ENCODE results near the gene ZFP69. TPM values are rescaled to one million over a fixed set of nuclear protein-coding genes. Genes with fewer than 3 reads are reported as not detected.

The ZFP69 gene
- total and polyA plus RNA-seq, 10 of the 15 experiments (the other 5 are each of a cell fraction or from before 2014, with no cell fraction given), result 1.9 to 6.4 (median 3.7) TPM

DNA sequence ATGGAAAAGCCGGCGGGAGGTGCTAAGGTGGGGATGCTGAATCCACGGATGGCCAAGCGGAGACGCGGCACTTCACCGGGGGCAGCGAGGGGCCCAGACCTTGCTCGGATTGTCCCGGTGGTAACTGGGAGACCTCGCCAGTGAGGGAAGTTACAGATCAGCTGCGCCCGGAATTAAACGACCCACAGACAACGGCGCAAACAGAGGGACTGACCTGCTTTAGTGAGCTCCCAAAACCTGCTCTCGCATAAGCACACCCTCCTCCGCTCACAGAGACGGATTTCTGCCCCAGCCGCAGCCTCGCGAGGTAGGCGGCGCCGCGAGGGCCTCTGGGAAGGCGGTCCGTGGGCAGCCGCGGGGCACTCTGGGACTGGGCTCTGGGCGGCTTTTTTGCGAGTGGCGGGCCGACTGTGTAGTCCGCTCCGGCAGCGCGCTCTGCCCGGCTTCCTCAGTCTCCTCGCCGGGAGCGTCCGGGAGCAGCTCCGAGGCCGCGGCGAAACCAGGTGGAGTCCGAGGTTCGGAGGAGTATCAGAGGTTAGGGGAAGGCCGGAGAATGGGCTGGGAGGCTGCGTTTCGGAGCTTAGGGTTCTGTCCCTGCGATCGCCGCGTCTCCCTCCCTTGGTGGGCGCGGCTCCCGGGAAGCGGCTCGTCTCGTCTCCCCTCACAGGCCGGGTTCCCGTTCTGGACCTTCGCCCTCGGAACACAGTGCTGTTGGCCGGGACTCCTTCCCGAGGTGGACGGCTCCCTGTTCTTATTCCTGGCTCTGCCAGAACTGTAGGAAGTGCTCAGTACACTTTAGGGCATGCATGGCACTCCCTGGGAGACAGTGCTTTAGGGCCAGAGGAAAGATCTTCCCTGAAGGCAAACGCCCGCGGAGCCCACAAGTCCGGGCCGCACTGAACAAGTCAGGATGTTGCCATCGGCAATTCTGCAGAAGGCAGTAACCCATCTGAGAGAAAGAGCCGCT is 31.6 kb downstream of the ZFP69 start, which contains the start of gene EXO5 (continued):
- no peak for TF ChIP-seq JUND (IDR thresholded peaks at IDR 0.05; ENCODE audit: low read depth, low read length)
- TF ChIP-seq BMI1 (IDR thresholded peaks at IDR 0.05; ENCODE audit: borderline replicate concordance), result no peak
- TF ChIP-seq RCOR1 (conservative IDR thresholded peaks at IDR 0.05; ENCODE audit: low read depth, low read length), result 0 out of 2 replicates have a peak, but pooled peaks have one; percentile 31
- TF ChIP-seq, protein P1, sequence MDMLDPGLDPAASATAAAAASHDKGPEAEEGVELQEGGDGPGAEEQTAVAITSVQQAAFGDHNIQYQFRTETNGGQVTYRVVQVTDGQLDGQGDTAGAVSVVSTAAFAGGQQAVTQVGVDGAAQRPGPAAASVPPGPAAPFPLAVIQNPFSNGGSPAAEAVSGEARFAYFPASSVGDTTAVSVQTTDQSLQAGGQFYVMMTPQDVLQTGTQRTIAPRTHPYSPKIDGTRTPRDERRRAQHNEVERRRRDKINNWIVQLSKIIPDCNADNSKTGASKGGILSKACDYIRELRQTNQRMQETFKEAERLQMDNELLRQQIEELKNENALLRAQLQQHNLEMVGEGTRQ (IDR thresholded peaks at IDR 0.05; ENCODE audit: borderline replicate concordance, low read depth, low read length), result no peak

DNA sequence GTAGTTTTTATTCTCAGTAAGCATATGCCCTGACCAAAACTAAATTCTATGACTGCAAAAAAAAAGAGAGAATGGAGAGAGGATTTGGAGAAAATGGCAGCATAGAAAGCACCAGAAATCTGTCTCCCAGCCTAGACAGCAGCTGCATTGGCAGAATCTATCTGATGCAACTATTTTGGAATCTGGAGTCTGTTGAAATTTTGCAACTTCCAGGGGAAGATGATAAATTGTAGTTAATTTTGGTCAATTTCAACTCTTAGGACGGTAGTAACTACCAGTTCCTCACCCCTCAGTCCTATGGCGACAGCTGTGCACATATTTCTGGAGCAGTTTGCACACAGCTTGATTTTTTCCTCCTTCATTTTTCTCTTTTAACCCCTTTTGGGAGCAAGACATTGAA is 42.4 kb downstream of the ZFP69 start:
- intact Hi-C loops (cut with micrococcal nuclease; ENCODE audit: unreplicated experiment) (no loop called here), in situ Hi-C loops (cut with MboI) (no loop called here)
- H2AFZ ChIP-seq (ENCODE audit: control insufficient read depth, low read depth, low read length), result no peak overlapping the region
- no peak overlapping the region for H3K9ac ChIP-seq (ENCODE audit: control insufficient read depth, insufficient read depth, low read length)
- RAD21 ChIA-PET (ENCODE audit: unreplicated experiment), result no interaction called here
- H4K20me1 ChIP-seq (ENCODE audit: control insufficient read depth, insufficient read depth), result no peaks in the 10 kb centered on the region
- 95% methylated on average over 2 of the region's 2 CpGs for WGBS (ENCODE audit: insufficient coverage, insufficient replicate concordance, low lambda C conversion rate, missing lambda C conversion rate)
- ATAC-seq (no peak), DNase-seq (ENCODE audit: low read depth, low spot score) (no peak), FAIRE-seq (no peak)
- SMC1A ChIA-PET (ENCODE audit: uncharacterized antibody, unreplicated experiment), result no interaction called here
- no peaks in the 10 kb centered on the region for H3K4me1 ChIP-seq (ENCODE audit: control insufficient read depth, insufficient read depth, low read length)
- no peak overlapping the region for H3K4me3 ChIP-seq
- no peaks in the 10 kb centered on the region for H3K36me3 ChIP-seq (ENCODE audit: control insufficient read depth in 2 of 2, insufficient read depth in 2 of 2, low read length in 1 of 2)
- no peak overlapping the region for H3K27ac ChIP-seq (ENCODE audit: control insufficient read depth, insufficient read depth)
- H3K9me3 ChIP-seq (replicated peaks; ENCODE audit: control insufficient read depth, insufficient read depth, low read length), result peaks cover 2% of the 10 kb centered on the region; the same call in 2 of the 3 replicates
- no TSS peak for BruUV-seq (replicated peaks)
- POLR2A ChIA-PET, result no interaction called here
- TF ChIP-seq GATAD2B (conservative IDR thresholded peaks at IDR 0.05; ENCODE audit: low read depth) (no peak), KDM1A (IDR thresholded peaks at IDR 0.05; ENCODE audit: borderline replicate concordance) (no peak), MYB (IDR thresholded peaks at IDR 0.05; ENCODE audit: borderline replicate concordance, low read depth, low read length) (no peak), RELA (IDR thresholded peaks at IDR 0.05; ENCODE audit: borderline replicate concordance, partially characterized antibody) (no peak), MXI1 (IDR thresholded peaks at IDR 0.05; ENCODE audit: low read depth, low read length) (no peak), CBFB (IDR thresholded peaks at IDR 0.05; ENCODE audit: low read depth) (no peak)
- H3K27me3 ChIP-seq (replicated peaks in 1 of 2; ENCODE audit: control insufficient read depth in 2 of 2, insufficient read depth in 2 of 2, low read length in 1 of 2), result no peaks in the 10 kb centered on the region
- CTCF ChIA-PET, result interaction anchor here (0.9 kb wide), 1 partner anchor 33 kb away, joined by 3 read pairs; no protein-coding TSS in a partner anchor
- no peak overlapping the region for H3K4me2 ChIP-seq (ENCODE audit: control insufficient read depth, insufficient read depth)
- H3K79me2 ChIP-seq (ENCODE audit: control insufficient read depth, insufficient read depth, low read length), result no peaks in the 10 kb centered on the region

Measured in GM12878 (cell line).